A549 (cell line): ENCODE data around the gene PEX10. TPM values are rescaled to one million over a fixed set of nuclear protein-coding genes. Genes with fewer than 3 reads are reported as not detected.
A peak's percentile ranks its signal among the peaks of the same experiment; 100 is the strongest.

Experiments used
- ATAC-seq, 2 experiments: fragments of 200-7000 bp in 1 of 2; fragments of >200 bp in 1 of 2; cut with Nextera tagmentation in 1 of 2; cut with Tn5 transposase in 1 of 2; 3 replicates each; pipeline versions ENCODE4 v1.8.0 to v1.9.1; 2018 to 2020; ENCODE audit warnings: mild to moderate bottlenecking in 1 of 2, moderate library complexity in 1 of 2
- CTCF ChIA-PET: fragments of 300-600 bp; sonication (Branson Sonifier 250); formaldehyde crosslinking; extraction: SDS; loops from one replicate; lab custom pipeline; 2021; ENCODE audit warnings: antibody characterized with exemption, inconsistent platforms; lab: Yijun Ruan, JAX
- POLR2A ChIA-PET: fragments of 350-600 bp; formaldehyde crosslinking; extraction: SDS; loops from one replicate; lab custom pipeline; 2021; ENCODE audit warnings: antibody characterized with exemption, inconsistent platforms; lab: Yijun Ruan, JAX
- DNase-seq, 2 experiments: peaks; one replicate each; pipeline versions ENCODE4 v3.0.0 to v3.0.0-alpha.2; 2011 to 2016; ENCODE audit warnings: low read depth in 1 of 2, low spot score in 1 of 2
- FAIRE-seq: peaks from 2 replicates; lab custom pipeline; 2011; peaks lifted over from hg19 to GRCh38; lab: Jason Lieb, UNC
- H3K27ac ChIP-seq, 2 experiments: fragments of >200 bp; sonication (Bioruptor Twin); formaldehyde crosslinking; 3 replicates each; pipeline ENCODE4 v1.5.1; 2016 to 2017
- H3K4me1 ChIP-seq: fragments of >200 bp; sonication (Bioruptor Twin); formaldehyde crosslinking; 3 replicates; pipeline ENCODE4 v1.6.1; 2016
- H3K4me2 ChIP-seq: fragments of >200 bp; sonication (Bioruptor Twin); formaldehyde crosslinking; 3 replicates; pipeline ENCODE4 v1.6.1; 2016
- H3K4me3 ChIP-seq: fragments of >200 bp; sonication (Bioruptor Twin); formaldehyde crosslinking; 3 replicates; pipeline ENCODE4 v1.5.1; 2016
- H3K9me3 ChIP-seq: fragments of >200 bp; sonication (Bioruptor Twin); formaldehyde crosslinking; 3 replicates; pipeline ENCODE4 v1.6.1; 2016
- BHLHE40 ChIP-seq: IDR thresholded peaks from 2 replicates; pipeline ENCODE4 v1.6.1; 2012; ENCODE audit warnings: low read depth, low read length, inconsistent platforms
- CBX2 ChIP-seq: fragments of 200-600 bp; sonication (generic); IDR thresholded peaks from 2 replicates; pipeline ENCODE4 v1.6.1; 2016; ENCODE audit warnings: low read depth, mild to moderate bottlenecking, borderline replicate concordance
- CEBPB ChIP-seq, 2 experiments: fragments of >200 bp in 1 of 2; sonication (Bioruptor Twin) in 1 of 2; formaldehyde crosslinking in 1 of 2; IDR thresholded peaks; 2 replicates each; pipeline ENCODE4 v1.6.1; 2012 to 2016
- EHF ChIP-seq: fragments of 250-450 bp; sonication (Bioruptor Pico); IDR thresholded peaks from 2 replicates; pipeline ENCODE4 v1.5.0; 2020; ENCODE audit warnings: mild to moderate bottlenecking
- ESRRA ChIP-seq: fragments of 150-350 bp; IDR thresholded peaks from 2 replicates; pipeline ENCODE4 v1.6.1; 2014; ENCODE audit warnings: mild to moderate bottlenecking, low read length, borderline replicate concordance
- FOSB ChIP-seq: fragments of 250-450 bp; sonication (Bioruptor Pico); IDR thresholded peaks from 2 replicates; pipeline ENCODE4 v1.5.0; 2020; ENCODE audit warnings: mild to moderate bottlenecking, moderate library complexity
- FOSL2 ChIP-seq, 2 experiments: fragments of 450-650 bp in 1 of 2; fragments of >200 bp in 1 of 2; sonication (Bioruptor Twin) in 1 of 2; formaldehyde crosslinking; IDR thresholded peaks; 2 replicates each; pipeline versions ENCODE4 v1.5.0 to v1.6.1; 2016 to 2020; ENCODE audit warnings: mild to moderate bottlenecking in 1 of 2, moderate library complexity in 1 of 2
- FOXS1 ChIP-seq: fragments of 250-450 bp; sonication (Bioruptor Pico); IDR thresholded peaks from 2 replicates; pipeline ENCODE4 v1.5.0; 2020; ENCODE audit warnings: mild to moderate bottlenecking, moderate library complexity
- JUN ChIP-seq, 2 experiments: fragments of >200 bp; sonication (Bioruptor Twin); formaldehyde crosslinking; IDR thresholded peaks; 2 replicates in 1 of 2; 3 replicates in 1 of 2; pipeline ENCODE4 v1.6.1; 2016 to 2017
- JUNB ChIP-seq: fragments of >200 bp; sonication (Bioruptor Twin); formaldehyde crosslinking; IDR thresholded peaks from 2 replicates; pipeline ENCODE4 v1.6.1; 2016
- KDM1A ChIP-seq: fragments of 200-600 bp; sonication (generic); IDR thresholded peaks from 2 replicates; pipeline ENCODE4 v1.6.1; 2016; ENCODE audit warnings: low read depth, mild to moderate bottlenecking
- KDM5A ChIP-seq: fragments of 200-600 bp; sonication (generic); IDR thresholded peaks from 2 replicates; pipeline ENCODE4 v1.6.1; 2016; ENCODE audit warnings: antibody characterized with exemption, mild to moderate bottlenecking
- MAZ ChIP-seq: fragments of 150-350 bp; IDR thresholded peaks from 2 replicates; pipeline ENCODE4 v1.6.1; 2014; ENCODE audit warnings: antibody characterized with exemption, low read depth, low read length, borderline replicate concordance
- MYC ChIP-seq: IDR thresholded peaks from 2 replicates; pipeline ENCODE4 v1.6.1; 2012; ENCODE audit warnings: mild to moderate bottlenecking, inconsistent platforms, low read length, improper control_type of control experiment, borderline replicate concordance
- POLR2A ChIP-seq: IDR thresholded peaks from 2 replicates; pipeline ENCODE4 v1.6.1; 2012; ENCODE audit warnings: mild to moderate bottlenecking, low read length
- RAD21 ChIP-seq, 2 experiments: fragments of >200 bp in 1 of 2; sonication (Bioruptor Twin) in 1 of 2; formaldehyde crosslinking in 1 of 2; IDR thresholded peaks in 1 of 2; conservative IDR thresholded peaks in 1 of 2; 2 replicates in 1 of 2; 3 replicates in 1 of 2; pipeline ENCODE4 v1.6.1; 2012 to 2018; ENCODE audit warnings: inconsistent platforms in 1 of 2
- SMC3 ChIP-seq: fragments of >200 bp; sonication (Bioruptor Twin); formaldehyde crosslinking; IDR thresholded peaks from 3 replicates; pipeline ENCODE4 v1.6.1; 2018; ENCODE audit warnings: inconsistent platforms
- SREBF2 ChIP-seq: fragments of 450-650 bp; IDR thresholded peaks from 2 replicates; pipeline ENCODE4 v1.6.1; 2014; ENCODE audit warnings: mild to moderate bottlenecking, moderate library complexity
- TP53 ChIP-seq: fragments of 250-450 bp; sonication (Bioruptor Pico); IDR thresholded peaks from 2 replicates; pipeline ENCODE4 v1.5.0; 2021; ENCODE audit warnings: mild to moderate bottlenecking, moderate library complexity
- ZC3H11A ChIP-seq: fragments of 450-650 bp; IDR thresholded peaks from 2 replicates; pipeline ENCODE4 v1.6.1; 2014; ENCODE audit warnings: antibody characterized with exemption, mild to moderate bottlenecking
- ZFP36 ChIP-seq: fragments of 450-650 bp; IDR thresholded peaks from 2 replicates; pipeline ENCODE4 v1.6.1; 2014; ENCODE audit warnings: borderline replicate concordance; ENCODE audit not compliant: partially characterized antibody
- WGBS: methylation state at CpG from one replicate; pipeline ENCODE4 v1.1.6; 2017; ENCODE audit errors: missing lambda C conversion rate; 5-methylcytosine and 5-hydroxymethylcytosine counted together
- polyA plus RNA-seq, 4 experiments: library from polyadenylated mRNA; depleted of rRNA in 3 of 4; stranded (reverse); fragments of >200 nt; fragmentation: RNase III in 1 of 4; extraction: RNeasy Plus Mini Kit Qiagen cat#74134 plus additional on column Dnase treatment in 1 of 4; gene quantifications; 2 replicates in 3 of 4; 3 replicates in 1 of 4; pipeline ENCODE4 v1.2.3, GENCODE V29; 2011 to 2017
- TF ChIP-seq, protein P1 (sequence below): fragments of 450-650 bp; IDR thresholded peaks from 2 replicates; pipeline ENCODE4 v1.6.1; 2014; ENCODE audit warnings: antibody characterized with exemption
- TF ChIP-seq, protein P2 (sequence below): fragments of >200 bp; sonication (Bioruptor Twin); formaldehyde crosslinking; IDR thresholded peaks from 3 replicates; pipeline ENCODE4 v1.5.1; 2016
- TF ChIP-seq, protein P3 (sequence below): IDR thresholded peaks from 2 replicates; pipeline ENCODE4 v1.6.1; 2012
- TF ChIP-seq, protein P4 (sequence below): fragments of 250-450 bp; sonication (Bioruptor Pico); IDR thresholded peaks from 2 replicates; pipeline ENCODE4 v1.5.0; 2021; ENCODE audit warnings: mild to moderate bottlenecking, moderate library complexity, borderline replicate concordance
- TF ChIP-seq, protein P5 (sequence below): IDR thresholded peaks from 2 replicates; pipeline ENCODE4 v1.6.1; 2012; ENCODE audit warnings: low read depth, borderline replicate concordance
- TF ChIP-seq, protein P6 (sequence below): fragments of >200 bp; sonication (Bioruptor Twin); formaldehyde crosslinking; IDR thresholded peaks from 2 replicates; pipeline ENCODE4 v1.6.1; 2016

PEX10 gene
- polyA plus RNA-seq, 2 of the 4 experiments (the other 2 are of a cell fraction): 12.3 to 20.2 TPM

DNA sequence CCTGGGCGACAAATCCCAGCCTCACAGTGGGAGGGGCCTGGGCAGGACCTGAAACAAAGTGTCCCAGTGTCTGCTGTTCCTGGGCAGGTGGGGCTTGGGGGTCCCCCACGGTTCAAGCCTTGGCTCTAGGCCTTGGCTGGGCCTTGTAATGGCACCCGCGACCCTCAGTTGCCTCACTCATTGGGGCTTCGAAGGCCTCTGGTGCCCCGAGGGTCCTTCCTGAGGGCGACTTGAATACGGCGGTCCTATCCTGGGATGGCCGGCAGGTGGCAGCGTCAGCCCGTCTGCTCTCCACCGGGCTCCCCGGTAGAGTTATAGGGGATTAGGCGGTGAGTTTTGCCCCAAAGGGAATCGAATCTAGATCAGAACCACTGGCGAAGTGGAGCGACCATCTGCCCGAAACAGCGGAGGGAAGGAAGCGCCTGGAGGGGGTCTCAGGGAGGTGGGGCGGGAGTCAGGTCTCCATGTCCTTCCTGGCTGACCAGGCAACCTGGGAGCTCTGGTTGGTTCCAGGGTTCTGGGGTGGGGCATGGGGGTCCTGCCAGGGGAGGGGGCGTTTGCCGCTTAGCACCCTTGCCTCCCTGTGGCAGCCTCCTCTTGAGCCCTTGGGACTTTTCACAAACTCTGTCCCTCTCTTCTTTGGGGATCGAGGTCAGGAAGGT is 2.1 kb upstream of the PEX10 start (continued):
- TF ChIP-seq, protein P1, sequence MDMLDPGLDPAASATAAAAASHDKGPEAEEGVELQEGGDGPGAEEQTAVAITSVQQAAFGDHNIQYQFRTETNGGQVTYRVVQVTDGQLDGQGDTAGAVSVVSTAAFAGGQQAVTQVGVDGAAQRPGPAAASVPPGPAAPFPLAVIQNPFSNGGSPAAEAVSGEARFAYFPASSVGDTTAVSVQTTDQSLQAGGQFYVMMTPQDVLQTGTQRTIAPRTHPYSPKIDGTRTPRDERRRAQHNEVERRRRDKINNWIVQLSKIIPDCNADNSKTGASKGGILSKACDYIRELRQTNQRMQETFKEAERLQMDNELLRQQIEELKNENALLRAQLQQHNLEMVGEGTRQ: no peak
- TF ChIP-seq TP53 (no peak), JUN (IDR thresholded peaks at IDR 0.05) (no peak), MAZ (no peak), FOXS1 (CRISPR knock-in tag) (no peak), BHLHE40 (no peak), KDM5A (peak; percentile 29; the same call in 1 of the 2 replicates), CBX2 (no peak), SMC3 (peak; percentile 92), FOSL2 (IDR thresholded peaks at IDR 0.05) (no peak), FOSL2 (CRISPR knock-in tag; IDR thresholded peaks at IDR 0.05) (no peak), ZC3H11A (no peak), POLR2A (no peak), MYC (no peak)
- TF ChIP-seq, protein P2, sequence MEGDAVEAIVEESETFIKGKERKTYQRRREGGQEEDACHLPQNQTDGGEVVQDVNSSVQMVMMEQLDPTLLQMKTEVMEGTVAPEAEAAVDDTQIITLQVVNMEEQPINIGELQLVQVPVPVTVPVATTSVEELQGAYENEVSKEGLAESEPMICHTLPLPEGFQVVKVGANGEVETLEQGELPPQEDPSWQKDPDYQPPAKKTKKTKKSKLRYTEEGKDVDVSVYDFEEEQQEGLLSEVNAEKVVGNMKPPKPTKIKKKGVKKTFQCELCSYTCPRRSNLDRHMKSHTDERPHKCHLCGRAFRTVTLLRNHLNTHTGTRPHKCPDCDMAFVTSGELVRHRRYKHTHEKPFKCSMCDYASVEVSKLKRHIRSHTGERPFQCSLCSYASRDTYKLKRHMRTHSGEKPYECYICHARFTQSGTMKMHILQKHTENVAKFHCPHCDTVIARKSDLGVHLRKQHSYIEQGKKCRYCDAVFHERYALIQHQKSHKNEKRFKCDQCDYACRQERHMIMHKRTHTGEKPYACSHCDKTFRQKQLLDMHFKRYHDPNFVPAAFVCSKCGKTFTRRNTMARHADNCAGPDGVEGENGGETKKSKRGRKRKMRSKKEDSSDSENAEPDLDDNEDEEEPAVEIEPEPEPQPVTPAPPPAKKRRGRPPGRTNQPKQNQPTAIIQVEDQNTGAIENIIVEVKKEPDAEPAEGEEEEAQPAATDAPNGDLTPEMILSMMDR: peak; percentile 77
- TF ChIP-seq, protein P3, sequence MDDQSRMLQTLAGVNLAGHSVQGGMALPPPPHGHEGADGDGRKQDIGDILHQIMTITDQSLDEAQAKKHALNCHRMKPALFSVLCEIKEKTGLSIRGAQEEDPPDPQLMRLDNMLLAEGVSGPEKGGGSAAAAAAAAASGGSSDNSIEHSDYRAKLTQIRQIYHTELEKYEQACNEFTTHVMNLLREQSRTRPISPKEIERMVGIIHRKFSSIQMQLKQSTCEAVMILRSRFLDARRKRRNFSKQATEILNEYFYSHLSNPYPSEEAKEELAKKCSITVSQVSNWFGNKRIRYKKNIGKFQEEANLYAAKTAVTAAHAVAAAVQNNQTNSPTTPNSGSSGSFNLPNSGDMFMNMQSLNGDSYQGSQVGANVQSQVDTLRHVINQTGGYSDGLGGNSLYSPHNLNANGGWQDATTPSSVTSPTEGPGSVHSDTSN: no peak

DNA sequence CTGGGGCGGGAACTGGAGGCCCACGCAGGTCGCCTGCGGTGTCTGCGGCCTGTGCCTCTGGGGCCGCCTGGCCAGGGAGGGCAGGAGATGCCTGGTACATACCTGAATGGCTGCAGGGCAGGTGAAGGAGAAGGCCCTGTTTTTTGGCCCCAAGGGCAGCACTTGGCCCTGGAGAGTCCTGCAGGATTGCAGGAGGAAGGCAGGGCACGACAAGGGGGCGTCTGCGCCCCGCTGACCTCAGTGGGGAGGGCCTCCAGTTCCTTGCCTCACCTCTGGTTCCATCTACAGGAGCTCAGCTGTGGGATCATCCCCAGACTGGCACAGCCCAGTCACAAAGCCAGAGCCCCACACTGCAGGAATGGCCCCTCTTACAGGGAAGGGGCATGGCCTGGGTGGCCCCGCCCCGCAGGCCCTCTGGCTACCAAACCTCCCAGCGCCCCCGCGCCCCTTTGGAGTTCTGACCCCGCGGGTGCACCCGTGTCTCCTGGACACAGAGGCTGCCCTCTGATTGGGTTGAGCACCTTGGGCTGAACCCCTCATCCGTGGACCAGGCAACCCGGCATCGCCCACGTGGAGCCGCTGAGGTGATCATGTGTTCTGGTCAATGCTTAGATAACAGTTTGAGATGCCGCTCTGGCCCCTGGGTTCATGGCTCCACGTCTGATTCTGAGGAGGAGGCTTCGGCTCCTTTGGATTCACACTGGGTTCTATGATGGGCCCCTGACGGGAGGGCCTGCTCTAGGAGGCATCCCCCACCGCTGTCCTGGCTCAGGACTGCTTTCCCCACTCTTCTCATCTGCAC is 1.3 kb upstream of the PEX10 start:
- POLR2A ChIA-PET: interaction anchor here (0.6 to 1.5 kb wide), 6 partner anchors 9 to 219 kb away, joined by 3 to 4 read pairs (median 3); partner anchors contain the start of genes FAAP20, MORN1 and RER1
- Histone ChIP-seq H3K27ac (peak overlapping the region; percentile 93 to 95), H3K4me3 (peak overlapping the region; percentile 64), H3K4me1 (peaks cover 16% of the 10 kb centered on the region), H3K4me2 (peak overlapping the region; percentile 98), H3K9me3 (no peaks in the 10 kb centered on the region)
- DNase-seq (peak; percentile 42 to 53), FAIRE-seq (no peak), ATAC-seq (peak; percentile 47 to 67)
- CTCF ChIA-PET: interaction anchor here (0.9 to 7.2 kb wide), 8 partner anchors 10 to 1011 kb away, joined by 3 to 63 read pairs (median 4); no protein-coding TSS in a partner anchor
- WGBS: 25% methylated on average over 5 of the region's 28 CpGs
- TF ChIP-seq ZFP36: no peak
- TF ChIP-seq, protein P4, sequence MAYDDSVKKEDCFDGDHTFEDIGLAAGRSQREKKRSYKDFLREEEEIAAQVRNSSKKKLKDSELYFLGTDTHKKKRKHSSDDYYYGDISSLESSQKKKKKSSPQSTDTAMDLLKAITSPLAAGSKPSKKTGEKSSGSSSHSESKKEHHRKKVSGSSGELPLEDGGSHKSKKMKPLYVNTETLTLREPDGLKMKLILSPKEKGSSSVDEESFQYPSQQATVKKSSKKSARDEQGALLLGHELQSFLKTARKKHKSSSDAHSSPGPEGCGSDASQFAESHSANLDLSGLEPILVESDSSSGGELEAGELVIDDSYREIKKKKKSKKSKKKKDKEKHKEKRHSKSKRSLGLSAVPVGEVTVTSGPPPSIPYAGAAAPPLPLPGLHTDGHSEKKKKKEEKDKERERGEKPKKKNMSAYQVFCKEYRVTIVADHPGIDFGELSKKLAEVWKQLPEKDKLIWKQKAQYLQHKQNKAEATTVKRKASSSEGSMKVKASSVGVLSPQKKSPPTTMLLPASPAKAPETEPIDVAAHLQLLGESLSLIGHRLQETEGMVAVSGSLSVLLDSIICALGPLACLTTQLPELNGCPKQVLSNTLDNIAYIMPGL: no peak
- TF ChIP-seq, protein P5, sequence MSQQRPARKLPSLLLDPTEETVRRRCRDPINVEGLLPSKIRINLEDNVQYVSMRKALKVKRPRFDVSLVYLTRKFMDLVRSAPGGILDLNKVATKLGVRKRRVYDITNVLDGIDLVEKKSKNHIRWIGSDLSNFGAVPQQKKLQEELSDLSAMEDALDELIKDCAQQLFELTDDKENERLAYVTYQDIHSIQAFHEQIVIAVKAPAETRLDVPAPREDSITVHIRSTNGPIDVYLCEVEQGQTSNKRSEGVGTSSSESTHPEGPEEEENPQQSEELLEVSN: 0 out of 2 replicates have a peak, but pooled peaks have one; percentile 52
- TF ChIP-seq SMC3: no peak
- no peak for TF ChIP-seq CEBPB (IDR thresholded peaks at IDR 0.05)
- TF ChIP-seq MYC: no peak
- no peak for TF ChIP-seq FOSB (CRISPR knock-in tag)
- TF ChIP-seq, protein P1: peak; percentile 74
- TF ChIP-seq JUNB: no peak
- TF ChIP-seq, protein P3: no peak
- TF ChIP-seq FOSL2 (IDR thresholded peaks at IDR 0.05): no peak
- no peak for TF ChIP-seq FOSL2 (CRISPR knock-in tag; IDR thresholded peaks at IDR 0.05)
- TF ChIP-seq, protein P6, sequence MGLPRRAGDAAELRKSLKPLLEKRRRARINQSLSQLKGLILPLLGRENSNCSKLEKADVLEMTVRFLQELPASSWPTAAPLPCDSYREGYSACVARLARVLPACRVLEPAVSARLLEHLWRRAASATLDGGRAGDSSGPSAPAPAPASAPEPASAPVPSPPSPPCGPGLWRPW: no peak
- no peak for TF ChIP-seq EHF (CRISPR knock-in tag)
- TF ChIP-seq POLR2A: no peak; the same call in 1 of the 2 replicates
- no peak for TF ChIP-seq ESRRA
- TF ChIP-seq SREBF2: no peak
- TF ChIP-seq KDM1A: no peak
- no peak for TF ChIP-seq RAD21 (conservative IDR thresholded peaks at IDR 0.05 in 1 of 2, IDR thresholded peaks at IDR 0.05 in 1 of 2)
